Kidney epithelial cell (primary cell): ENCODE results near the gene DAG1. TPM values are rescaled to one million over a fixed set of nuclear protein-coding genes. Genes with fewer than 3 reads are reported as not detected.

Source experiments
- DNase-seq: peaks from one replicate; pipeline ENCODE4 v3.0.0-alpha.2; 2010; ENCODE audit warnings: low read depth
- H3K27me3 ChIP-seq: 2 replicates; pipeline ENCODE4 v1.6.0; 2011; ENCODE audit warnings: low read length; ENCODE audit not compliant: control insufficient read depth, insufficient read depth
- H3K36me3 ChIP-seq: 2 replicates; pipeline ENCODE4 v1.5.1; 2011; ENCODE audit warnings: low read length; ENCODE audit not compliant: control insufficient read depth, insufficient read depth
- H3K4me3 ChIP-seq: 2 replicates; pipeline ENCODE4 v1.5.1; 2011; ENCODE audit warnings: low read depth, mild to moderate bottlenecking, control low read depth, low read length
- CTCF ChIP-seq: IDR thresholded peaks from 2 replicates; pipeline ENCODE4 v1.5.1; 2011; ENCODE audit warnings: mild to moderate bottlenecking, moderate library complexity, low read length, control low read depth, inconsistent platforms; ENCODE audit not compliant: insufficient read depth, poor library complexity, severe bottlenecking
- total RNA-seq: library from RNA; depleted of rRNA; stranded (reverse); fragments of >200 nt; gene quantifications from 2 replicates; pipeline ENCODE4 v1.2.3, GENCODE V29; 2015

Gene DAG1
- total RNA-seq, 1 donor from 2014 or later = 59.7 TPM

- Histone ChIP-seq H3K27me3 (no peaks in the 10 kb centered on the region), H3K4me3 (no peak overlapping the region), H3K36me3 (no peaks in the 10 kb centered on the region)
- TF ChIP-seq CTCF = no peak
- DNase-seq = no peak
Measured at GRCh38 chr3:49456466-49456865, 13.6 kb upstream of the DAG1 start.

GRCh38 chr3:49460188-49460890 lies 9.7 kb upstream of the DAG1 start:
- Histone ChIP-seq H3K4me3 (no peak overlapping the region), H3K36me3 (no peaks in the 10 kb centered on the region), H3K27me3 (no peaks in the 10 kb centered on the region)
- TF ChIP-seq CTCF = no peak
- DNase-seq = no peak

GRCh38 chr3:49460956-49461355 lies 9.1 kb upstream of the DAG1 start:
- no peak for DNase-seq
- no peak for TF ChIP-seq CTCF
- H3K4me3 ChIP-seq = no peak overlapping the region
- H3K36me3 ChIP-seq = no peaks in the 10 kb centered on the region
- H3K27me3 ChIP-seq = no peaks in the 10 kb centered on the region

- DNase-seq = no peak
- H3K4me3 ChIP-seq = no peak overlapping the region
- no peaks in the 10 kb centered on the region for H3K36me3 ChIP-seq
- TF ChIP-seq CTCF = no peak
- H3K27me3 ChIP-seq = no peaks in the 10 kb centered on the region
Measured at GRCh38 chr3:49461443-49462171, 8.5 kb upstream of the DAG1 start.

- no peak for DNase-seq
- no peaks in the 10 kb centered on the region for H3K36me3 ChIP-seq
- no peak for TF ChIP-seq CTCF
- H3K4me3 ChIP-seq = no peak overlapping the region
- H3K27me3 ChIP-seq = no peaks in the 10 kb centered on the region
Measured at GRCh38 chr3:49462222-49462621, 7.8 kb upstream of the DAG1 start.
